GM10266 (cell line): ENCODE results near the gene RNF38.

Experiments
- DNase-seq: peaks from one replicate; pipeline ENCODE4 v3.0.0; 2012; ENCODE audit errors: extremely low spot score
- CTCF ChIP-seq: IDR thresholded peaks from 2 replicates; pipeline ENCODE4 v1.5.1; 2012; ENCODE audit warnings: mild to moderate bottlenecking, low read depth; ENCODE audit not compliant: control insufficient read depth, insufficient read depth; ENCODE audit errors: missing control alignments

The RNF38 gene

GRCh38 chr9:36288070-36288469 is 112.0 kb downstream of the RNF38 start:
- no peak for TF ChIP-seq CTCF
- no peak for DNase-seq
